Measurements from ENCODE around the gene UROC1. TPM values are rescaled to one million over a fixed set of nuclear protein-coding genes. Genes with fewer than 3 reads are reported as not detected.

The UROC1 gene
- total and polyA plus RNA-seq, 2 of the 4 experiments (the other 2 are of a cell fraction), result not detected

GRCh38 chr3:126449621-126450051 is 67.9 kb downstream of the UROC1 start:
- no peak overlapping the region for H2AK5ac ChIP-seq (ENCODE audit: low read depth, low read length)
- DNase-seq (no peak), ATAC-seq (ENCODE audit: low read depth) (no peak)
- H3K27ac ChIP-seq (ENCODE audit: insufficient read depth, low read length), result no peak overlapping the region
- dilution Hi-C loops (cut with HindIII; ENCODE audit: low sequenced_read_pairs, unreplicated experiment) (no loop called here), in situ Hi-C loops (cut with MboI; ENCODE audit: low sequenced_read_pairs) (no loop called here), intact Hi-C loops (cut with micrococcal nuclease) (no loop called here)
- H3K9ac ChIP-seq (ENCODE audit: low read depth, low read length), result no peak overlapping the region
- H3K4ac ChIP-seq (ENCODE audit: low read depth, low read length), result no peak overlapping the region
- no peaks in the 10 kb centered on the region for H3K9me3 ChIP-seq (ENCODE audit: control insufficient read depth, insufficient read depth, low read length)
- H4K91ac ChIP-seq (ENCODE audit: insufficient read depth, low read depth, low read length), result no peak overlapping the region
- no peak overlapping the region for H3K56ac ChIP-seq (ENCODE audit: extremely low read depth, insufficient read depth, low read length)
- peaks cover 3 to 10% of the 10 kb centered on the region in 2 experiments; a peak in 3 of 4 replicates for H3K79me1 ChIP-seq (ENCODE audit: low read depth in 1 of 2, low read length in 2 of 2)
- H3K4me1 ChIP-seq (ENCODE audit: control insufficient read depth, insufficient read depth, low read length), result peaks cover 9% of the 10 kb centered on the region
- no peak overlapping the region for H3K23ac ChIP-seq (ENCODE audit: low read depth, low read length)
- ChIA-PET POLR2A (ENCODE audit: unreplicated experiment) (no interaction called here), CTCF (no interaction called here)
- TF ChIP-seq SMC3 (IDR thresholded peaks at IDR 0.05; ENCODE audit: low read depth, low read length), result no peak
- TF ChIP-seq BHLHE40 (IDR thresholded peaks at IDR 0.05; ENCODE audit: low read depth, low read length), result no peak
- TF ChIP-seq CEBPB (IDR thresholded peaks at IDR 0.05; ENCODE audit: low read depth, low read length), result no peak
- TF ChIP-seq FOS (IDR thresholded peaks at IDR 0.05; ENCODE audit: low read depth, low read length), result no peak
- no peak for TF ChIP-seq RAD21 (IDR thresholded peaks at IDR 0.05; ENCODE audit: low read length)
- TF ChIP-seq POLR2A (IDR thresholded peaks at IDR 0.05; ENCODE audit: low read depth, low read length), result no peak
- no peak for TF ChIP-seq ELK1 (IDR thresholded peaks at IDR 0.05; ENCODE audit: borderline replicate concordance, low read depth, low read length)
- no peak for TF ChIP-seq MXI1 (IDR thresholded peaks at IDR 0.05; ENCODE audit: borderline replicate concordance, low read depth, low read length)
- TF ChIP-seq MAFK (IDR thresholded peaks at IDR 0.05; ENCODE audit: low read depth, low read length), result no peak
- TF ChIP-seq CTCF (conservative IDR thresholded peaks at IDR 0.05; ENCODE audit: low read depth, low read length), result no peak
- TF ChIP-seq NFE2L2 (IDR thresholded peaks at IDR 0.05; ENCODE audit: low read depth, low read length), result no peak
- no peak for TF ChIP-seq CHD1 (IDR thresholded peaks at IDR 0.05; ENCODE audit: low read depth, low read length)
- TF ChIP-seq MAZ (IDR thresholded peaks at IDR 0.05; ENCODE audit: borderline replicate concordance, low read depth, low read length), result no peak
- no peak for TF ChIP-seq RFX5 (IDR thresholded peaks at IDR 0.05; ENCODE audit: low read depth, low read length)
- no peak for TF ChIP-seq USF2 (IDR thresholded peaks at IDR 0.05; ENCODE audit: low read depth, low read length)
- no peak for TF ChIP-seq RCOR1 (IDR thresholded peaks at IDR 0.05; ENCODE audit: insufficient replicate concordance, low read length)
- no peak overlapping the region for H2BK120ac ChIP-seq (ENCODE audit: low read depth, low read length)
- H2BK5ac ChIP-seq (ENCODE audit: low read depth, low read length, poor library complexity, severe bottlenecking), result no peak overlapping the region
- no peak overlapping the region for H3K14ac ChIP-seq (replicated peaks; ENCODE audit: low read depth, low read length)
- peaks cover 11% of the 10 kb centered on the region for H3K36me3 ChIP-seq (ENCODE audit: control insufficient read depth, insufficient read depth, low read length)
- H4K20me1 ChIP-seq (ENCODE audit: insufficient read depth, low read length), result peaks cover 11% of the 10 kb centered on the region; the same call in 1 of the 2 replicates
- H3K18ac ChIP-seq (ENCODE audit: low read depth, low read length), result no peak overlapping the region
- H3K27me3 ChIP-seq (ENCODE audit: control insufficient read depth, insufficient read depth, low read length), result no peaks in the 10 kb centered on the region
- H4K5ac ChIP-seq (ENCODE audit: low read depth, low read length), result no peak overlapping the region
- H2BK15ac ChIP-seq (ENCODE audit: low read depth, low read length), result no peak overlapping the region
- no peak overlapping the region for H2AK9ac ChIP-seq (replicated peaks; ENCODE audit: low read depth, low read length, poor library complexity)
- no TSS peak for BruUV-seq (replicated peaks)
- no peak overlapping the region for H3K4me2 ChIP-seq (ENCODE audit: low read depth, low read length)
- no peak overlapping the region for H2BK20ac ChIP-seq (ENCODE audit: low read depth, low read length)
- H2AFZ ChIP-seq (replicated peaks; ENCODE audit: low read length, poor library complexity), result no peak overlapping the region
- H3K9me1 ChIP-seq (ENCODE audit: insufficient read depth, low read length), result peaks cover 19% of the 10 kb centered on the region; the same call in 1 of the 2 replicates
- no peak overlapping the region for H3K4me3 ChIP-seq (ENCODE audit: insufficient read depth, low read depth, low read length)
- no peak overlapping the region for H4K8ac ChIP-seq (ENCODE audit: low read depth in 2 of 2, low read length in 2 of 2)
- WGBS, 2 experiments (ENCODE audit: extremely low coverage in 2 of 2, insufficient read length in 1 of 2), result 91% methylated on average over 9 of the region's 11 CpGs; no CpG with 5 or more reads in 1 of the 2 experiments
